Measurements from ENCODE around the gene CARM1. TPM values are rescaled to one million over a fixed set of nuclear protein-coding genes. Genes with fewer than 3 reads are reported as not detected.

The CARM1 gene
- total and polyA plus RNA-seq, 2 of the 13 experiments (the other 11 are each of a cell fraction or from before 2014, with no cell fraction given), result 27.6 to 55.8 TPM

GRCh38 chr19:10864538-10864899 lies 6.8 kb upstream of the CARM1 start (continued):
- peak; percentile 59 for TF ChIP-seq STAG1 (CRISPR knock-in tag; IDR thresholded peaks at IDR 0.05)
- TF ChIP-seq, protein P1, sequence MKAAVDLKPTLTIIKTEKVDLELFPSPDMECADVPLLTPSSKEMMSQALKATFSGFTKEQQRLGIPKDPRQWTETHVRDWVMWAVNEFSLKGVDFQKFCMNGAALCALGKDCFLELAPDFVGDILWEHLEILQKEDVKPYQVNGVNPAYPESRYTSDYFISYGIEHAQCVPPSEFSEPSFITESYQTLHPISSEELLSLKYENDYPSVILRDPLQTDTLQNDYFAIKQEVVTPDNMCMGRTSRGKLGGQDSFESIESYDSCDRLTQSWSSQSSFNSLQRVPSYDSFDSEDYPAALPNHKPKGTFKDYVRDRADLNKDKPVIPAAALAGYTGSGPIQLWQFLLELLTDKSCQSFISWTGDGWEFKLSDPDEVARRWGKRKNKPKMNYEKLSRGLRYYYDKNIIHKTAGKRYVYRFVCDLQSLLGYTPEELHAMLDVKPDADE (CRISPR knock-in tag; IDR thresholded peaks at IDR 0.05), result no peak
- peak; percentile 40 for TF ChIP-seq ZNF687 (CRISPR knock-in tag; IDR thresholded peaks at IDR 0.05)
- TF ChIP-seq SP5 (CRISPR knock-in tag; IDR thresholded peaks at IDR 0.05; ENCODE audit: borderline replicate concordance, low read depth), result peak; percentile 21; the same call in 1 of the 2 replicates
- 0 out of 2 replicates have a peak, but pooled peaks have one; percentile 60 for TF ChIP-seq KAT8 (CRISPR knock-in tag; IDR thresholded peaks at IDR 0.05)

- ATAC-seq (no peak), DNase-seq (ENCODE audit: low spot score) (no peak), FAIRE-seq (no peak)
- CTCF ChIA-PET (ENCODE audit: low intra/inter-chr PET ratio, low total read pairs), result no interaction called here
- Histone ChIP-seq H3K9ac (ENCODE audit: insufficient read depth, low read depth, low read length) (no peak overlapping the region), H2AFZ (ENCODE audit: low read length) (no peak overlapping the region), H3K4me1 (ENCODE audit: insufficient read depth, low read length) (peaks cover 59% of the 10 kb centered on the region), H3K4me2 (ENCODE audit: low read depth, low read length) (no peak overlapping the region), H3K9me3 (ENCODE audit: low read length) (no peaks in the 10 kb centered on the region), H3K27ac (ENCODE audit: extremely low read length, insufficient read depth, low read length) (no peak overlapping the region), H4K20me1 (ENCODE audit: insufficient read depth, low read length) (no peaks in the 10 kb centered on the region), H3K27me3 (ENCODE audit: control insufficient read depth in 1 of 2, insufficient read depth in 2 of 2, low read length in 2 of 2) (no peaks in the 10 kb centered on the region), H3K36me3 (replicated peaks in 1 of 2; ENCODE audit: control insufficient read depth in 1 of 2, insufficient read depth in 2 of 2, low read length in 2 of 2) (no peaks in the 10 kb centered on the region), H3K79me2 (ENCODE audit: insufficient read depth, low read length) (no peaks in the 10 kb centered on the region), H3K4me3 (replicated peaks in 1 of 3; ENCODE audit: insufficient read depth in 1 of 3, low read depth in 2 of 3, low read length in 3 of 3) (no peak overlapping the region)
- intact Hi-C loops (cut with micrococcal nuclease; ENCODE audit: unreplicated experiment) (no loop called here), in situ Hi-C loops (cut with HindIII; ENCODE audit: extremely low pct_ligation_motif_present, low pct_unique_long_range_greater_than_20kb) (no loop called here)
- POLR2A ChIA-PET, result interaction anchor here (6.1 kb wide), 1 partner anchor 31 kb away, joined by 41 read pairs; the partner anchor contains the start of gene TMED1
- BruUV-seq (replicated peaks), result no TSS peak
- WGBS (ENCODE audit: low lambda C conversion rate), result 62% methylated on average over 10 of the region's 10 CpGs
- TF ChIP-seq NFRKB (IDR thresholded peaks at IDR 0.05) (no peak), ZNF234 (CRISPR knock-in tag; conservative IDR thresholded peaks at IDR 0.05) (no peak), FOXO4 (CRISPR knock-in tag; conservative IDR thresholded peaks at IDR 0.05) (no peak), ZNF362 (CRISPR knock-in tag; IDR thresholded peaks at IDR 0.05; ENCODE audit: borderline replicate concordance) (0 out of 2 replicates have a peak, but pooled peaks have one; percentile 36), CEBPG (CRISPR knock-in tag; IDR thresholded peaks at IDR 0.05) (peak; percentile 33; the same call in 1 of the 2 replicates), ZNF749 (CRISPR knock-in tag; IDR thresholded peaks at IDR 0.05; ENCODE audit: borderline replicate concordance) (no peak), ZNF441 (CRISPR knock-in tag; IDR thresholded peaks at IDR 0.05; ENCODE audit: borderline replicate concordance) (no peak), JUN (CRISPR knock-in tag; IDR thresholded peaks at IDR 0.05) (no peak)
- TF ChIP-seq, protein P2, sequence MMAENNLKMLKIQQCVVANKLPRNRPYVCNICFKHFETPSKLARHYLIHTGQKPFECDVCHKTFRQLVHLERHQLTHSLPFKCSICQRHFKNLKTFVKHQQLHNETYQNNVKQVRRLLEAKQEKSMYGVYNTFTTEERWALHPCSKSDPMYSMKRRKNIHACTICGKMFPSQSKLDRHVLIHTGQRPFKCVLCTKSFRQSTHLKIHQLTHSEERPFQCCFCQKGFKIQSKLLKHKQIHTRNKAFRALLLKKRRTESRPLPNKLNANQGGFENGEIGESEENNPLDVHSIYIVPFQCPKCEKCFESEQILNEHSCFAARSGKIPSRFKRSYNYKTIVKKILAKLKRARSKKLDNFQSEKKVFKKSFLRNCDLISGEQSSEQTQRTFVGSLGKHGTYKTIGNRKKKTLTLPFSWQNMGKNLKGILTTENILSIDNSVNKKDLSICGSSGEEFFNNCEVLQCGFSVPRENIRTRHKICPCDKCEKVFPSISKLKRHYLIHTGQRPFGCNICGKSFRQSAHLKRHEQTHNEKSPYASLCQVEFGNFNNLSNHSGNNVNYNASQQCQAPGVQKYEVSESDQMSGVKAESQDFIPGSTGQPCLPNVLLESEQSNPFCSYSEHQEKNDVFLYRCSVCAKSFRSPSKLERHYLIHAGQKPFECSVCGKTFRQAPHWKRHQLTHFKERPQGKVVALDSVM (CRISPR knock-in tag; IDR thresholded peaks at IDR 0.05), result peak; percentile 72; the same call in 1 of the 2 replicates
These were observed 4.9 kb upstream of the CARM1 start for GRCh38 chr19:10866495-10866894.
